Activated CD4-positive, CD25-positive, alpha-beta regulatory T cell (primary cell): ENCODE data around the gene DOLPP1.
"Not testable (repeated sequence)": the region's sequence is repeated elsewhere in the genome, so short reads cannot be mapped to it uniquely, and the experiment has no call there.

Source experiments
- DNase-seq, 4 experiments: peaks; one replicate each; lab custom pipeline; 2025; lab: John Stamatoyannopoulos, UW

Gene DOLPP1

GRCh38 chr9:129111528-129112151, 30.7 kb downstream of the DOLPP1 start:
- peak in 1 of 4 experiments; percentile 8 for DNase-seq

GRCh38 chr9:129112526-129112925, 31.6 kb downstream of the DOLPP1 start:
- DNase-seq = not testable (repeated sequence)

- no peak for DNase-seq
Observed at GRCh38 chr9:129113645-129114304, 32.9 kb downstream of the DOLPP1 start.

- no peak for DNase-seq
Observed at GRCh38 chr9:129118799-129119198, 37.9 kb downstream of the DOLPP1 start.

- DNase-seq = no peak
Observed at GRCh38 chr9:129121483-129121882, 40.6 kb downstream of the DOLPP1 start.

GRCh38 chr9:129122133-129122532, 41.2 kb downstream of the DOLPP1 start:
- DNase-seq = no peak

GRCh38 chr9:129122976-129123375, 42.1 kb downstream of the DOLPP1 start:
- not testable (repeated sequence) for DNase-seq

- DNase-seq = no peak
Observed at GRCh38 chr9:129124506-129125069, 43.7 kb downstream of the DOLPP1 start.

- DNase-seq = no peak
Observed at GRCh38 chr9:129125478-129125877, 44.6 kb downstream of the DOLPP1 start.

- no peak for DNase-seq
Observed at GRCh38 chr9:129126749-129127618, 46.1 kb downstream of the DOLPP1 start.

GRCh38 chr9:129128689-129129088, 47.8 kb downstream of the DOLPP1 start:
- no peak for DNase-seq

- not testable (repeated sequence) for DNase-seq
Observed at GRCh38 chr9:129130271-129130670, 49.4 kb downstream of the DOLPP1 start.

- DNase-seq = no peak
Observed at GRCh38 chr9:129130791-129131190, 49.9 kb downstream of the DOLPP1 start.

- DNase-seq = peak; percentile 68 to 80 (median 75)
Observed at GRCh38 chr9:129131300-129132145, 50.6 kb downstream of the DOLPP1 start.

- DNase-seq = no peak
Observed at GRCh38 chr9:129133082-129133481, 52.2 kb downstream of the DOLPP1 start.

GRCh38 chr9:129135476-129135875, 54.6 kb downstream of the DOLPP1 start:
- no peak for DNase-seq

GRCh38 chr9:129136446-129137035, 55.6 kb downstream of the DOLPP1 start:
- no peak for DNase-seq

- no peak for DNase-seq
Observed at GRCh38 chr9:129137292-129138143, 56.6 kb downstream of the DOLPP1 start.

- DNase-seq = no peak
Observed at GRCh38 chr9:129138144-129138462, 57.2 kb downstream of the DOLPP1 start.

- no peak for DNase-seq
Observed at GRCh38 chr9:129138476-129139232, 57.7 kb downstream of the DOLPP1 start.
